SK-N-SH treated with all-trans-retinoic acid at 6 μM for 48 hours (cell line): ENCODE measurements around the gene GLIS1.

ENCODE experiments used
- TOX ChIP-seq: fragments of 250-450 bp; sonication (Bioruptor Pico); IDR thresholded peaks from 2 replicates; pipeline ENCODE4 v1.8.0; 2021; ENCODE audit warnings: mild to moderate bottlenecking, moderate library complexity, borderline replicate concordance
- TF ChIP-seq, protein P1 (sequence below): fragments of 250-450 bp; sonication (Bioruptor Pico); IDR thresholded peaks from 2 replicates; pipeline ENCODE4 v1.8.0; 2020; ENCODE audit warnings: mild to moderate bottlenecking, moderate library complexity, borderline replicate concordance

DNA sequence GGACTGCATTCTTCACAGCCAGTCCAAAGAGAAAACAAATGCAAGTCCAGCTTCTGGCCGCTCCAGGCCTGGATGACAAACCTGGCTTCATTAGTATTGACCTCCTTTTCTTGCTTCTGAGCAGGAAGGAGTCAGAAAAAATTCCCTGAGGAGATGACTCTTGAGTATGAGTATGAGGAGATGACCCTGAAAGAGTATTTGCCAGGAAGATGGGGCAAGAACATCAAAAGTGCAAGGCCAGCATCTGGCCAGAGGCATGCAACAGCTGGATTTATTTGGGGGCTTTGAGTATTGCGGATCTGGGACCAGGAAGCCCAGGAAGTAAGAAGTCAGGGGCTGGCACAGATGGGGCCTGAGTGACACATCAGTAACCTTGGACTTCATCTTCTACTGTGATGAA lies 113.9 kb downstream of the GLIS1 start:
- no peak for TF ChIP-seq TOX (CRISPR knock-in tag)
- TF ChIP-seq, protein P1, sequence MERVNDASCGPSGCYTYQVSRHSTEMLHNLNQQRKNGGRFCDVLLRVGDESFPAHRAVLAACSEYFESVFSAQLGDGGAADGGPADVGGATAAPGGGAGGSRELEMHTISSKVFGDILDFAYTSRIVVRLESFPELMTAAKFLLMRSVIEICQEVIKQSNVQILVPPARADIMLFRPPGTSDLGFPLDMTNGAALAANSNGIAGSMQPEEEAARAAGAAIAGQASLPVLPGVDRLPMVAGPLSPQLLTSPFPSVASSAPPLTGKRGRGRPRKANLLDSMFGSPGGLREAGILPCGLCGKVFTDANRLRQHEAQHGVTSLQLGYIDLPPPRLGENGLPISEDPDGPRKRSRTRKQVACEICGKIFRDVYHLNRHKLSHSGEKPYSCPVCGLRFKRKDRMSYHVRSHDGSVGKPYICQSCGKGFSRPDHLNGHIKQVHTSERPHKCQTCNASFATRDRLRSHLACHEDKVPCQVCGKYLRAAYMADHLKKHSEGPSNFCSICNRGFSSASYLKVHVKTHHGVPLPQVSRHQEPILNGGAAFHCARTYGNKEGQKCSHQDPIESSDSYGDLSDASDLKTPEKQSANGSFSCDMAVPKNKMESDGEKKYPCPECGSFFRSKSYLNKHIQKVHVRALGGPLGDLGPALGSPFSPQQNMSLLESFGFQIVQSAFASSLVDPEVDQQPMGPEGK (CRISPR knock-in tag), result no peak
